A673 (cell line): ENCODE data around the gene BCKDK.

Experiments
- CTCF ChIP-seq: fragments of 300-800, 200-600 bp; sonication (generic); conservative IDR thresholded peaks from 2 replicates; pipeline ENCODE4 v1.5.1; 2017; ENCODE audit warnings: low read depth, mild to moderate bottlenecking, antibody characterized with exemption, low read length, moderate library complexity, mixed read lengths
- EZH2 ChIP-seq: fragments of 200-600 bp; sonication (generic); IDR thresholded peaks from 2 replicates; pipeline ENCODE4 v1.6.1; 2017; ENCODE audit warnings: borderline replicate concordance, low read depth, mild to moderate bottlenecking, mixed read lengths, antibody characterized with exemption, low read length; ENCODE audit not compliant: poor library complexity, severe bottlenecking

GRCh38 chr16:31083081-31083480 lies 25.1 kb upstream of the BCKDK start:
- no peak for TF ChIP-seq EZH2
- no peak for TF ChIP-seq CTCF
